NCI-H2081 treated with DMSO at 0.1 percent for 48 hours (cell line): ENCODE results near the gene CDK2.
"Not testable (repeated sequence)": the region's sequence is repeated elsewhere in the genome, so short reads cannot be mapped to it uniquely, and the experiment has no call there.

Source experiments
- DNase-seq: peaks from one replicate; lab custom pipeline; 2025; lab: John Stamatoyannopoulos, UW

Gene CDK2

GRCh38 chr12:55966408-55967281 lies at the start of gene CDK2:
TSS of gene CDK2 (plus strand) at chr12:55966830. CDS start at chr12:55967009, 179 bp downstream.
- no peak for DNase-seq

- DNase-seq: not testable (repeated sequence)
These were observed 47.6 kb upstream of the CDK2 start for GRCh38 chr12:55919032-55919431.

- DNase-seq: no peak
These were observed 44.5 kb upstream of the CDK2 start for GRCh38 chr12:55922126-55922525.

- DNase-seq: not testable (repeated sequence)
These were observed 43.0 kb upstream of the CDK2 start for GRCh38 chr12:55923648-55924047.

- DNase-seq: no peak
These were observed 41.3 kb upstream of the CDK2 start for GRCh38 chr12:55925371-55925770.

GRCh38 chr12:55925870-55926737 lies 40.5 kb upstream of the CDK2 start:
- DNase-seq: no peak

- peak; percentile 79 for DNase-seq
These were observed 39.7 kb upstream of the CDK2 start for GRCh38 chr12:55926738-55927587.

- peak; percentile 54 for DNase-seq
These were observed 38.8 kb upstream of the CDK2 start, which contains the start of gene PYM1 for GRCh38 chr12:55927588-55928502. TSS of gene PYM1 (minus strand) at chr12:55927894. CDS start at chr12:55927761, 133 bp downstream.

GRCh38 chr12:55929306-55929791 lies 37.3 kb upstream of the CDK2 start:
- no peak for DNase-seq

- peak; percentile 19 for DNase-seq
These were observed 35.8 kb upstream of the CDK2 start, which contains the start of gene DGKA for GRCh38 chr12:55930771-55931316. TSS of gene DGKA (plus strand) at chr12:55931162. CDS start at chr12:55936504, 5,342 bp downstream.

GRCh38 chr12:55931317-55931779 lies 35.3 kb upstream of the CDK2 start:
- no peak for DNase-seq

- no peak for DNase-seq
These were observed 34.7 kb upstream of the CDK2 start for GRCh38 chr12:55931780-55932550.

- DNase-seq: no peak
These were observed 34.1 kb upstream of the CDK2 start for GRCh38 chr12:55932551-55932910.

GRCh38 chr12:55933169-55933798 lies 33.3 kb upstream of the CDK2 start:
- DNase-seq: no peak

- DNase-seq: no peak
These were observed 32.6 kb upstream of the CDK2 start for GRCh38 chr12:55933799-55934742.

GRCh38 chr12:55934773-55935172 lies 31.9 kb upstream of the CDK2 start:
- DNase-seq: no peak

- no peak for DNase-seq
These were observed 30.9 kb upstream of the CDK2 start for GRCh38 chr12:55935738-55936151.

GRCh38 chr12:55937981-55938380 lies 28.6 kb upstream of the CDK2 start:
- DNase-seq: no peak
